PFSK-1 (cell line): ENCODE data around the gene FGD4.

ENCODE experiments used
- FOXP2 ChIP-seq: optimal IDR thresholded peaks from 2 replicates; pipeline ENCODE3; 2011; ENCODE audit warnings: borderline replicate concordance, control low read depth, inconsistent platforms; ENCODE audit not compliant: insufficient read depth; ENCODE audit errors: extremely low read length, extremely low read depth
- POLR2AphosphoS5 ChIP-seq: IDR thresholded peaks from 2 replicates; pipeline ENCODE4 v1.6.1; 2012; ENCODE audit warnings: low read depth, mild to moderate bottlenecking, control low read depth, low read length, moderate library complexity
- REST ChIP-seq, 2 experiments: IDR thresholded peaks; 2 replicates each; pipeline versions ENCODE4 v1.6.1 to v1.8.0; 2011 to 2012; ENCODE audit warnings: low read depth in 2 of 2, low read length in 2 of 2, control low read depth in 1 of 2, inconsistent platforms in 1 of 2, mild to moderate bottlenecking in 1 of 2, moderate library complexity in 1 of 2; ENCODE audit not compliant: insufficient read depth in 1 of 2
- SIN3A ChIP-seq: IDR thresholded peaks from 2 replicates; pipeline ENCODE4 v1.6.1; 2012; ENCODE audit warnings: mild to moderate bottlenecking, low read length, moderate library complexity, borderline replicate concordance; ENCODE audit not compliant: insufficient read depth
- TAF1 ChIP-seq: IDR thresholded peaks from 2 replicates; pipeline ENCODE4 v1.6.1; 2012; ENCODE audit warnings: low read length, control low read depth, borderline replicate concordance; ENCODE audit not compliant: insufficient read depth

GRCh38 chr12:32382226-32382625 lies 17.1 kb upstream of the FGD4 start:
- TF ChIP-seq SIN3A: no peak
- no peak for TF ChIP-seq TAF1
- TF ChIP-seq REST (IDR thresholded peaks at IDR 0.05; ENCODE audit: insufficient read depth in 1 of 2, low read depth in 2 of 2, low read length in 2 of 2): no peak
- TF ChIP-seq POLR2AphosphoS5: no peak
- no peak for TF ChIP-seq FOXP2
